GM12878 (cell line): ENCODE results near the gene CCDC194. TPM values are rescaled to one million over a fixed set of nuclear protein-coding genes. Genes with fewer than 3 reads are reported as not detected.
A peak's percentile ranks its signal among the peaks of the same experiment; 100 is the strongest.

Experiments
- ATAC-seq: fragments of 200-7000 bp; cut with Tn5 transposase; 3 replicates; pipeline ENCODE4 v1.9.1; 2020; ENCODE audit warnings: mild to moderate bottlenecking, moderate library complexity
- BruUV-seq: library from RNA; stranded (reverse); fragments of 400-500 nt; replicated peaks from 2 replicates; lab custom pipeline; 2021; lab: Mats Ljungman, UMichigan
- CTCF ChIA-PET: fragments of 300-600 bp; sonication (Branson Sonifier 250); formaldehyde crosslinking; extraction: SDS; loops from one replicate; lab custom pipeline; 2021; ENCODE audit warnings: inconsistent platforms; lab: Yijun Ruan, JAX
- POLR2A ChIA-PET: fragments of 350-600 bp; formaldehyde crosslinking; extraction: SDS; loops from one replicate; lab custom pipeline; 2021; ENCODE audit warnings: inconsistent platforms; lab: Charles Lee
- RAD21 ChIA-PET: fragments of 300-600 bp; sonication (Branson Sonifier 250); formaldehyde crosslinking; loops from one replicate; lab custom pipeline; 2023; ENCODE audit warnings: antibody characterized with exemption; ENCODE audit not compliant: unreplicated experiment; lab: Charles Lee
- SMC1A ChIA-PET: fragments of 300-600 bp; sonication (Branson Sonifier 250); formaldehyde crosslinking; loops from one replicate; lab custom pipeline; 2023; ENCODE audit not compliant: unreplicated experiment, uncharacterized antibody; lab: Charles Lee
- DNase-seq: peaks from one replicate; pipeline ENCODE4 v3.0.0-alpha.2; 2011; ENCODE audit warnings: low read depth, low spot score
- FAIRE-seq: peaks from 3 replicates; lab custom pipeline; 2011; peaks lifted over from hg19 to GRCh38; lab: Jason Lieb, UNC
- H2AFZ ChIP-seq: 2 replicates; pipeline ENCODE4 v1.6.0; 2011; ENCODE audit warnings: low read depth, low read length, control low read depth; ENCODE audit not compliant: control insufficient read depth
- H3K27ac ChIP-seq: 2 replicates; pipeline ENCODE4 v1.5.1; 2011; ENCODE audit warnings: control low read depth; ENCODE audit not compliant: control insufficient read depth, insufficient read depth
- H3K27me3 ChIP-seq, 2 experiments: replicated peaks in 1 of 2; 2 replicates each; pipeline versions ENCODE4 v1.6.0 to v1.6.1; 2011; ENCODE audit warnings: low read length in 1 of 2; ENCODE audit not compliant: control insufficient read depth in 2 of 2, insufficient read depth in 2 of 2
- H3K36me3 ChIP-seq, 2 experiments: 2 replicates each; pipeline ENCODE4 v1.5.1; 2011; ENCODE audit warnings: low read length in 1 of 2; ENCODE audit not compliant: control insufficient read depth in 2 of 2, insufficient read depth in 2 of 2
- H3K4me1 ChIP-seq: 2 replicates; pipeline ENCODE4 v1.6.1; 2011; ENCODE audit warnings: mild to moderate bottlenecking, low read length, moderate library complexity, mixed read lengths; ENCODE audit not compliant: control insufficient read depth, insufficient read depth
- H3K4me2 ChIP-seq: 2 replicates; pipeline ENCODE4 v1.6.0; 2011; ENCODE audit warnings: control low read depth; ENCODE audit not compliant: control insufficient read depth, insufficient read depth
- H3K4me3 ChIP-seq: fragments of 200-600 bp; sonication (generic); 2 replicates; pipeline ENCODE4 v1.5.1; 2016
- H3K79me2 ChIP-seq: 2 replicates; pipeline ENCODE4 v1.6.0; 2011; ENCODE audit warnings: low read length; ENCODE audit not compliant: control insufficient read depth, insufficient read depth
- H3K9ac ChIP-seq: 2 replicates; pipeline ENCODE4 v1.8.0; 2011; ENCODE audit warnings: low read length, control low read depth, mixed read lengths; ENCODE audit not compliant: control insufficient read depth, insufficient read depth
- H3K9me3 ChIP-seq: replicated peaks from 3 replicates; pipeline ENCODE4 v1.5.1; 2011; ENCODE audit warnings: mild to moderate bottlenecking, low read length; ENCODE audit not compliant: control insufficient read depth, insufficient read depth
- H4K20me1 ChIP-seq: 2 replicates; pipeline ENCODE4 v1.6.0; 2011; ENCODE audit not compliant: control insufficient read depth, insufficient read depth
- BACH1 ChIP-seq: fragments of 450-650 bp; IDR thresholded peaks from 2 replicates; pipeline ENCODE4 v1.6.1; 2017; ENCODE audit warnings: mild to moderate bottlenecking, borderline replicate concordance
- BHLHE40 ChIP-seq, 2 experiments: fragments of 450-650 bp in 1 of 2; IDR thresholded peaks; 2 replicates each; pipeline ENCODE4 v1.6.1; 2011 to 2017; ENCODE audit warnings: low read depth in 2 of 2, borderline replicate concordance in 1 of 2, improper control_type of control experiment in 1 of 2, low read length in 1 of 2, mild to moderate bottlenecking in 1 of 2
- ESRRA ChIP-seq: IDR thresholded peaks from 2 replicates; pipeline ENCODE4 v1.6.1; 2012; ENCODE audit warnings: mild to moderate bottlenecking, low read length, improper control_type of control experiment
- MYB ChIP-seq: fragments of 150-350 bp; IDR thresholded peaks from 2 replicates; pipeline ENCODE4 v1.6.1; 2014; ENCODE audit warnings: mild to moderate bottlenecking, low read depth, low read length, borderline replicate concordance
- POLR2AphosphoS2 ChIP-seq: IDR thresholded peaks from 2 replicates; pipeline ENCODE4 v1.6.1; 2011; ENCODE audit warnings: low read depth, mild to moderate bottlenecking, low read length, improper control_type of control experiment, moderate library complexity
- SPI1 ChIP-seq: IDR thresholded peaks from 2 replicates; pipeline ENCODE4 v1.6.1; 2011; ENCODE audit warnings: low read depth, mild to moderate bottlenecking, low read length, moderate library complexity, borderline replicate concordance; ENCODE audit not compliant: insufficient read depth
- SREBF2 ChIP-seq: IDR thresholded peaks from 2 replicates; pipeline ENCODE4 v1.6.1; 2012; ENCODE audit warnings: mild to moderate bottlenecking, low read length
- SUPT20H ChIP-seq: IDR thresholded peaks from 2 replicates; pipeline ENCODE4 v1.6.1; 2011; ENCODE audit warnings: low read depth, mild to moderate bottlenecking, low read length, moderate library complexity, borderline replicate concordance; ENCODE audit not compliant: control insufficient read depth
- WGBS: methylation state at CpG from one replicate; pipeline ENCODE4 v1.1.6; 2016; ENCODE audit warnings: low lambda C conversion rate; ENCODE audit not compliant: insufficient replicate concordance, insufficient coverage; ENCODE audit errors: missing lambda C conversion rate; 5-methylcytosine and 5-hydroxymethylcytosine counted together
- in situ Hi-C: fragments of 300-500 bp; cut with MboI; formaldehyde crosslinking; loops from 9 replicates; pipeline ENCODE4 v1.14.3; 2018; ENCODE audit warnings: mixed read lengths
- intact Hi-C: fragments of 100-400 bp; cut with micrococcal nuclease; formaldehyde crosslinking; loops from one replicate; pipeline ENCODE4 v1.14.2; 2022; ENCODE audit not compliant: unreplicated experiment
- polyA plus RNA-seq, 11 experiments: library from polyadenylated mRNA; depleted of rRNA in 4 of 11; unstranded in 6 of 11; stranded (reverse) in 5 of 11; fragments of >200 nt; fragmentation: Nextera tagmentation in 4 of 11; fragmentation: Illumina TruSeq in 1 of 11; extraction: Ambion mirVana in 4 of 11; extraction: Trizol in 1 of 11; gene quantifications; 1 replicate in 1 of 11; 2 replicates in 10 of 11; pipeline versions ENCODE4 v1.2.1 to v1.2.3, GENCODE V29; 2011 to 2016; ENCODE audit warnings: inconsistent platforms in 2 of 11, missing spikeins in 2 of 11, low read depth in 1 of 11
- total RNA-seq, 4 experiments: library from RNA; depleted of rRNA in 3 of 4; stranded (reverse); fragments of >200 nt in 3 of 4; fragmentation: Illumina TruSeq in 1 of 4; extraction: Trizol in 1 of 4; gene quantifications; 2 replicates each; pipeline versions ENCODE4 v1.2.1 to v1.2.3, GENCODE V29; 2013 to 2021
- TF ChIP-seq, protein P1 (sequence below), 3 experiments: IDR thresholded peaks in 2 of 3; conservative IDR thresholded peaks in 1 of 3; 2 replicates each; pipeline ENCODE4 v1.5.1; 2011; ENCODE audit warnings: low read depth in 3 of 3, low read length in 3 of 3, mild to moderate bottlenecking in 3 of 3, control low read depth in 2 of 3, moderate library complexity in 2 of 3, inconsistent platforms in 1 of 3, mixed read lengths in 1 of 3; ENCODE audit not compliant: control insufficient read depth in 2 of 3, insufficient read depth in 1 of 3; ENCODE audit errors: extremely low read depth in 1 of 3

Gene CCDC194
- total and polyA plus RNA-seq, 10 of the 15 experiments (the other 5 are each of a cell fraction or from before 2014, with no cell fraction given) = 0.07 to 3.4 (median 0.97) TPM

GRCh38 chr19:17393002-17393401 is 994 bp downstream of the CCDC194 start:
- no peak overlapping the region for H2AFZ ChIP-seq
- peaks cover 9% of the 10 kb centered on the region for H3K4me1 ChIP-seq
- intact Hi-C loops = no loop called here
- no peaks in the 10 kb centered on the region for H3K79me2 ChIP-seq
- H3K36me3 ChIP-seq = peaks cover 0 to 5% of the 10 kb centered on the region in 2 experiments; a peak in 1 of 4 replicates
- RAD21 ChIA-PET = no interaction called here
- H4K20me1 ChIP-seq = no peaks in the 10 kb centered on the region
- POLR2A ChIA-PET = interaction anchor here (0.7 kb wide), 1 partner anchor 204 kb away, joined by 4 read pairs; no protein-coding TSS in a partner anchor
- H3K4me3 ChIP-seq = no peak overlapping the region
- FAIRE-seq = no peak
- H3K9me3 ChIP-seq = no peaks in the 10 kb centered on the region; the same call in 1 of the 3 replicates
- TF ChIP-seq ESRRA (no peak), SREBF2 (no peak), MYB (no peak)
- SMC1A ChIA-PET = interaction anchor here (0.9 to 1.5 kb wide), 2 partner anchors 75 to 100 kb away, joined by 3 read pairs; no protein-coding TSS in a partner anchor
- BruUV-seq = no TSS peak
- H3K27ac ChIP-seq = no peak overlapping the region
- no peak overlapping the region for H3K4me2 ChIP-seq
- no peak for DNase-seq
- H3K27me3 ChIP-seq = peaks cover 2 to 3% of the 10 kb centered on the region in 2 experiments; a peak in 3 of 4 replicates
- in situ Hi-C loops = no loop called here
- no peak overlapping the region for H3K9ac ChIP-seq
- 47% methylated on average over 2 of the region's 2 CpGs for WGBS
- no peak for ATAC-seq
- CTCF ChIA-PET = interaction anchor here (0.6 to 4.0 kb wide), 4 partner anchors 32 to 103 kb away, joined by 3 to 36 read pairs (median 4); no protein-coding TSS in a partner anchor

GRCh38 chr19:17391371-17392151 is 2.4 kb downstream of the CCDC194 start:
- Histone ChIP-seq H3K4me1 (peaks cover 9% of the 10 kb centered on the region), H3K4me3 (peak overlapping the region; percentile 20; the same call in 1 of the 2 replicates), H3K27ac (no peak overlapping the region), H2AFZ (peak overlapping the region; percentile 34), H3K9me3 (no peaks in the 10 kb centered on the region; the same call in 1 of the 3 replicates), H3K4me2 (peak overlapping the region; percentile 94), H3K36me3 (no peaks in the 10 kb centered on the region), H4K20me1 (no peaks in the 10 kb centered on the region), H3K79me2 (no peaks in the 10 kb centered on the region), H3K9ac (no peak overlapping the region; the same call in 1 of the 2 replicates), H3K27me3 (peaks cover 2 to 3% of the 10 kb centered on the region in 2 experiments; a peak in 3 of 4 replicates)
- intact Hi-C loops (no loop called here), in situ Hi-C loops (no loop called here)
- DNase-seq (no peak), FAIRE-seq (no peak), ATAC-seq (no peak)
- CTCF ChIA-PET = interaction anchor here (0.6 to 9.4 kb wide), 11 partner anchors 14 to 452 kb away, joined by 3 to 170 read pairs (median 4); partner anchors contain the start of genes BST2 and USHBP1
- POLR2A ChIA-PET = interaction anchor here (0.5 to 0.8 kb wide), 4 partner anchors 9 to 712 kb away, joined by 3 to 10 read pairs (median 4); partner anchors contain the start of gene BST2
- no TSS peak for BruUV-seq
- SMC1A ChIA-PET = interaction anchor here (0.7 to 1.5 kb wide), 2 partner anchors 21 to 98 kb away, joined by 3 to 6 read pairs; no protein-coding TSS in a partner anchor
- TF ChIP-seq BACH1 (no peak), SPI1 (peak; percentile 22; the same call in 1 of the 2 replicates), SUPT20H (no peak), BHLHE40 (IDR thresholded peaks at IDR 0.05; ENCODE audit: borderline replicate concordance in 1 of 2, low read depth in 2 of 2, low read length in 1 of 2) (peak; percentile 48 to 67; a peak in 3 of 4 replicates), POLR2AphosphoS2 (no peak)
- TF ChIP-seq, protein P1, sequence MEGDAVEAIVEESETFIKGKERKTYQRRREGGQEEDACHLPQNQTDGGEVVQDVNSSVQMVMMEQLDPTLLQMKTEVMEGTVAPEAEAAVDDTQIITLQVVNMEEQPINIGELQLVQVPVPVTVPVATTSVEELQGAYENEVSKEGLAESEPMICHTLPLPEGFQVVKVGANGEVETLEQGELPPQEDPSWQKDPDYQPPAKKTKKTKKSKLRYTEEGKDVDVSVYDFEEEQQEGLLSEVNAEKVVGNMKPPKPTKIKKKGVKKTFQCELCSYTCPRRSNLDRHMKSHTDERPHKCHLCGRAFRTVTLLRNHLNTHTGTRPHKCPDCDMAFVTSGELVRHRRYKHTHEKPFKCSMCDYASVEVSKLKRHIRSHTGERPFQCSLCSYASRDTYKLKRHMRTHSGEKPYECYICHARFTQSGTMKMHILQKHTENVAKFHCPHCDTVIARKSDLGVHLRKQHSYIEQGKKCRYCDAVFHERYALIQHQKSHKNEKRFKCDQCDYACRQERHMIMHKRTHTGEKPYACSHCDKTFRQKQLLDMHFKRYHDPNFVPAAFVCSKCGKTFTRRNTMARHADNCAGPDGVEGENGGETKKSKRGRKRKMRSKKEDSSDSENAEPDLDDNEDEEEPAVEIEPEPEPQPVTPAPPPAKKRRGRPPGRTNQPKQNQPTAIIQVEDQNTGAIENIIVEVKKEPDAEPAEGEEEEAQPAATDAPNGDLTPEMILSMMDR (IDR thresholded peaks at IDR 0.05 in 2 of 3, conservative IDR thresholded peaks at IDR 0.05 in 1 of 3; ENCODE audit: control insufficient read depth in 2 of 3, extremely low read depth in 1 of 3, insufficient read depth in 1 of 3, low read depth in 3 of 3, low read length in 3 of 3) = 0 out of 6 replicates have a peak, but pooled peaks of 1 of the 3 experiments have one; percentile 0
- WGBS = 4% methylated on average over 24 of the region's 26 CpGs
- RAD21 ChIA-PET = interaction anchor here (1.0 to 1.5 kb wide), 2 partner anchors 56 to 82 kb away, joined by 3 to 4 read pairs; partner anchors contain the start of gene DDA1
